Endothelial cell of umbilical vein (primary cell): ENCODE data around the gene ANXA4.

Experiments used
- CTCF ChIP-seq, 2 donors: IDR thresholded peaks; 1 replicate in 1 of 2; 2 replicates in 1 of 2; pipeline ENCODE4 v1.5.1; 2011; ENCODE audit warnings: low read length in 2 of 2, mild to moderate bottlenecking in 2 of 2, moderate library complexity in 2 of 2, control low read depth in 1 of 2, inconsistent platforms in 1 of 2, low read depth in 1 of 2; ENCODE audit not compliant: insufficient read depth in 1 of 2; ENCODE audit errors: extremely low read depth in 1 of 2
- POLR2A ChIP-seq: IDR thresholded peaks from 2 replicates; pipeline ENCODE4 v1.6.1; 2012; ENCODE audit warnings: low read depth, mild to moderate bottlenecking, control low read depth, low read length

DNA sequence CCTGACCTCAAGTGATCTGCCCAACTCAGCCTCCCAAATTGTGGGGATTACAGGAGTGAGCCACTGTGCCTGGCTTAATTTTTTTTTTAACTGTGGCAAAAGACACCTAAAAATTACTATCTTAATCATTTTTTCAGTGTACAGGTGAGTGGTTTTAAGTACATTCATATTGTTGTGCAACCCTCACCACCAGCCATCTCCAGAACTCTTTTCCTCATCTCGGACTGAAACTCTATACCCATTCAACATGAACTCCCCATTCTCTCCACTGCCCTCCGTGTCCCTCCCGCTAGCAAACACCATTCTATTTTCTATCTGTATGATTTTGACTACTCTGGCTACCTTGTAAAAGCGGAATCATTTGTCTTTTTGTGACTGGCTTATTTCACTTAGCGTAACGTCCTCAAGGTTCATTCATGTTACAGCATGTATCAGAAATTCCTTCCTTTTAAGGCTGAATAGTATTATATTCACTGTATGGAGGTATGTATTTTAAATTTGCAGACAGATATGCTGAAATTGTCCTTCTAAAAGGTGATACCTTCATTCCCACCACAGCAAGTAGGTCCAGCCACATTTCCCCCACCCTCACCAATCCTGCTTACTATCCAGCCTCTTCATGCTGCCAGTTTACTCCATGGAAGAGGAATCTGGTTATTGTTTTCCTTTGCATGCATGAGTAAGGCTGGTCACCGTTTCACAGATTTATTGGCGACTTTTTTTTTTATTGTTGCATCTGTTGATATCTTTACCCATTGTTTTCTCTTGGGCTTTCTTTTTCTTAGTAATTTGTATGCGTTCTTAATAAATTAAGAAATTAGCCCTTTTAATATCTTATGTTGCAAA is 40.6 kb upstream of the ANXA4 start:
- TF ChIP-seq CTCF (IDR thresholded peaks at IDR 0.05; ENCODE audit: extremely low read depth in 1 of 2, insufficient read depth in 1 of 2, low read depth in 1 of 2, low read length in 2 of 2) (no peak), POLR2A (no peak)
